Measurements from ENCODE around the gene ARHGAP26. TPM values are rescaled to one million over a fixed set of nuclear protein-coding genes. Genes with fewer than 3 reads are reported as not detected.

ARHGAP26 gene
- polyA plus RNA-seq, 1 donor, result 14.7 TPM

- no peak for DNase-seq
Measured at GRCh38 chr5:142849466-142849865, 79.3 kb downstream of the ARHGAP26 start.

- DNase-seq, result no peak
Measured at GRCh38 chr5:142849880-142850279, 79.7 kb downstream of the ARHGAP26 start.

GRCh38 chr5:142851731-142852130 is 81.6 kb downstream of the ARHGAP26 start:
- DNase-seq, result no peak

GRCh38 chr5:142852416-142853198 is 82.4 kb downstream of the ARHGAP26 start:
- no peak for DNase-seq

GRCh38 chr5:142853682-142854081 is 83.5 kb downstream of the ARHGAP26 start:
- DNase-seq, result no peak

GRCh38 chr5:142856269-142856782 is 86.1 kb downstream of the ARHGAP26 start:
- DNase-seq, result no peak

- DNase-seq, result no peak
Measured at GRCh38 chr5:142857405-142857804, 87.2 kb downstream of the ARHGAP26 start.

- no peak for DNase-seq
Measured at GRCh38 chr5:142859037-142859436, 88.9 kb downstream of the ARHGAP26 start.

- DNase-seq, result no peak
Measured at GRCh38 chr5:142860270-142860669, 90.1 kb downstream of the ARHGAP26 start.

GRCh38 chr5:142861011-142861410 is 90.8 kb downstream of the ARHGAP26 start:
- no peak for DNase-seq

- no peak for DNase-seq
Measured at GRCh38 chr5:142862594-142862993, 92.4 kb downstream of the ARHGAP26 start.

- DNase-seq, result no peak
Measured at GRCh38 chr5:142863856-142864255, 93.7 kb downstream of the ARHGAP26 start.

- no peak for DNase-seq
Measured at GRCh38 chr5:142864290-142865260, 94.4 kb downstream of the ARHGAP26 start.

- DNase-seq, result no peak
Measured at GRCh38 chr5:142865631-142866030, 95.5 kb downstream of the ARHGAP26 start.

GRCh38 chr5:142866563-142867275 is 96.5 kb downstream of the ARHGAP26 start:
- DNase-seq, result peak; percentile 65

- DNase-seq, result no peak
Measured at GRCh38 chr5:142869886-142870285, 99.7 kb downstream of the ARHGAP26 start.

- no peak for DNase-seq
Measured at GRCh38 chr5:142870532-142871362, 100.6 kb downstream of the ARHGAP26 start.

- DNase-seq, result no peak
Measured at GRCh38 chr5:142871363-142872193, 101.4 kb downstream of the ARHGAP26 start.

- DNase-seq, result no peak
Measured at GRCh38 chr5:142872217-142872616, 102.0 kb downstream of the ARHGAP26 start.

GRCh38 chr5:142872795-142873194 is 102.6 kb downstream of the ARHGAP26 start:
- DNase-seq, result no peak

Measured in left kidney (tissue), 2 donors.